Fibroblast of the aortic adventitia (primary cell): ENCODE data around the gene ENTPD5. TPM values are rescaled to one million over a fixed set of nuclear protein-coding genes. Genes with fewer than 3 reads are reported as not detected.

Experiments used
- DNase-seq: peaks from one replicate; pipeline ENCODE4 v3.0.0-alpha.2; 2010; ENCODE audit warnings: low read depth
- H3K4me3 ChIP-seq: 2 replicates; pipeline ENCODE4 v1.5.1; 2011; ENCODE audit warnings: low read depth, mild to moderate bottlenecking, control low read depth, low read length, moderate library complexity
- CTCF ChIP-seq: IDR thresholded peaks from 2 replicates; pipeline ENCODE4 v1.5.1; 2011; ENCODE audit warnings: mild to moderate bottlenecking, low read length, control low read depth, inconsistent platforms; ENCODE audit not compliant: insufficient read depth
- total RNA-seq: library from RNA; depleted of rRNA; stranded (reverse); fragments of >200 nt; gene quantifications from 2 replicates; pipeline ENCODE4 v1.2.3, GENCODE V29; 2012; ENCODE audit warnings: low replicate concordance

ENTPD5 gene
- total RNA-seq, 1 donor: 15.2 TPM

- DNase-seq: no peak
- TF ChIP-seq CTCF: no peak
- no peak overlapping the region for H3K4me3 ChIP-seq
Measured at GRCh38 chr14:74034572-74034971, 15.5 kb upstream of the ENTPD5 start.

DNA sequence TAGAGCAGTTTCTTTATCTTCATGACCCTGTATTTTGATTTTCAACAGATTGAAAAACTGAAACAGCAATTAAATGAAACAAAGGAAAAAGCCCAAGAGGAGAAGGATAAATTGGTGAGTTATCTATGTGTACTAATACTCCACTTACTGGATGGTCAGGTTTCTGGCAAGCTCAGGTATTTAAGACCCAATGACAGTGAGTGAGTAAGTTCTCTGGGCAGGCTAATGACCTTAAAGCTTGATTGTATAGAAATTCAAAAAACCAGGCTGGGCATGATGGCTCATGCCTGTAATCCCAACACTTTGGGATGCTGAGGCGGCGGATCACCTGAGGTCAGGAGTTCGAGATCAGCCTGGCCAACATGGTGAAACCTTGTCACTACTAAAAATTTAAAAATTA, 10.0 kb upstream of the ENTPD5 start:
- DNase-seq: no peak
- no peak overlapping the region for H3K4me3 ChIP-seq
- TF ChIP-seq CTCF: no peak

DNA sequence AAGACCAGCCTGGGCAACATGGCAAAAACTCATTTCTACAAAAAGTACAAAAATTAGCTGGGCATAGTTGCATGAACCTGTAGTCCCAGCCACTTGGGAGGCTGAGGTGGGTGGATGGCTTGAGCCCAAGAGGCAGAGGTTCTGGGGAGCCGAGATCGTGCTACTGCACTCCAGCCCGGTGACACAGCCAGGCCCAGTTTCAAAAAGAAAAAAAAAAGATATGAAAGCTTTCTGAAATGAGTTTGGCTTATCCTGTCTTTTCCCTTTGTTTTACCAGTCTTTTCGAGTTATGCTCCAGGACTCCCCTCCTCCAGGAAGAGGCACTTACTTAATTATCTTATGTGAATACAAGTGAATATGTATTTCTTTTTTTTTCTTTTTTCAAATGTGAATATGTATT, 3.3 kb upstream of the ENTPD5 start:
- no peak for TF ChIP-seq CTCF
- no peak for DNase-seq
- no peak overlapping the region for H3K4me3 ChIP-seq

GRCh38 chr14:74019408-74020137, 485 bp upstream of the ENTPD5 start:
- peak overlapping the region; percentile 92 for H3K4me3 ChIP-seq
- DNase-seq: peak; percentile 59
- TF ChIP-seq CTCF: no peak

GRCh38 chr14:74018174-74018585, 908 bp downstream of the ENTPD5 start:
- DNase-seq: peak; percentile 68
- peak overlapping the region; percentile 92 for H3K4me3 ChIP-seq
- no peak for TF ChIP-seq CTCF

DNA sequence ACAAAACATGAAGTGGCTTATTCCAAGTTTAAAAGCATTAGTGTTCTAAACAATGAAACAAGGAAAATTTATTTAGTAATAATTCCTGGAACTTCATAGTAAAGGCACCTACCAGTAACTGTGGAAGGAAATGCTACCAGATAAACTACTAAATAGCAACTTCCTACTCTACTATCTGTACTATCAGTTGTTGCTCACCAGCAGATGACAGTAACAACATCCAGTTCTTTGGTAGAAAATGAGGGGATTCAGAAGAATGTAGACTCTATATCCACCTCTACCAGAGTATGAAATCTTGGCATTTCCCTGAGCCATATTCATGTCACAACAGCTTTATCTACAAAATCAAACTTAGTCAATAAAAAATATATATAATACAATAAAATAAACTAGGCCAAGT, 3.1 kb downstream of the ENTPD5 start:
- no peak overlapping the region for H3K4me3 ChIP-seq
- no peak for TF ChIP-seq CTCF
- no peak for DNase-seq

- no peak overlapping the region for H3K4me3 ChIP-seq
- no peak for DNase-seq
- no peak for TF ChIP-seq CTCF
Measured at GRCh38 chr14:74015176-74015575, 3.9 kb downstream of the ENTPD5 start.
